Astrocyte (in vitro differentiated cells and primary cell): ENCODE results near the gene CMSS1.

Source experiments
- CTCF ChIP-seq: IDR thresholded peaks from 2 replicates; pipeline ENCODE4 v1.5.1; 2011; ENCODE audit warnings: low read depth, mild to moderate bottlenecking, inconsistent platforms, low read length, moderate library complexity; ENCODE audit not compliant: insufficient read depth
- EZH2 ChIP-seq: IDR thresholded peaks from 2 replicates; pipeline ENCODE4 v1.6.1; 2012; ENCODE audit warnings: mild to moderate bottlenecking, low read length, inconsistent platforms; ENCODE audit not compliant: insufficient read depth

GRCh38 chr3:100063929-100064461 lies 246.3 kb downstream of the CMSS1 start:
- no peak for TF ChIP-seq CTCF
- no peak for TF ChIP-seq EZH2
